ENCODE measurements around the gene COX15. TPM values are rescaled to one million over a fixed set of nuclear protein-coding genes. Genes with fewer than 3 reads are reported as not detected.
"Not testable (repeated sequence)": the region's sequence is repeated elsewhere in the genome, so short reads cannot be mapped to it uniquely, and the experiment has no call there.

COX15 gene
- total and polyA plus RNA-seq, 2 donors (not counting 1 experiment from before 2014, with no cell fraction given), result 13.9 to 39.5 TPM

- no peaks in the 10 kb centered on the region for H3K27me3 Mint-ChIP-seq
- Histone ChIP-seq H2AFZ (ENCODE audit: insufficient read depth, low read depth, low read length, poor library complexity, severe bottlenecking) (no peak overlapping the region), H3K9me3 (ENCODE audit: control extremely low read depth in 1 of 3, control insufficient read depth in 2 of 3, insufficient read depth in 1 of 3, low read length in 2 of 3) (peaks cover 0 to 18% (median 6%) of the 10 kb centered on the region in 3 donors), H3K4me1 (ENCODE audit: control insufficient read depth in 2 of 2, insufficient read depth in 2 of 2, low read length in 2 of 2) (no peaks in the 10 kb centered on the region), H3K27me3 (replicated peaks in 1 of 4; ENCODE audit: control extremely low read depth in 1 of 4, control insufficient read depth in 3 of 4, insufficient read depth in 4 of 4, low read length in 3 of 4) (no peaks in the 10 kb centered on the region), H4K20me1 (ENCODE audit: control insufficient read depth, insufficient read depth, low read length, poor library complexity, severe bottlenecking) (peaks cover 21% of the 10 kb centered on the region), H3K36me3 (replicated peaks in 1 of 2; ENCODE audit: control extremely low read depth in 1 of 2, control insufficient read depth in 1 of 2, extremely low read depth in 1 of 2, insufficient read depth in 2 of 2, low read length in 1 of 2) (peaks cover 26 to 67% of the 10 kb centered on the region in 2 experiments), H3K9ac (ENCODE audit: low read length) (no peak overlapping the region), H3K79me2 (ENCODE audit: control insufficient read depth, insufficient read depth, low read length) (peaks cover 28% of the 10 kb centered on the region), H3K4me2 (replicated peaks; ENCODE audit: low read depth, low read length, poor library complexity, severe bottlenecking) (no peak overlapping the region), H3K27ac (ENCODE audit: low read length in 2 of 2) (no peak overlapping the region), H3K4me3 (ENCODE audit: control extremely low read depth in 1 of 5, extremely low read depth in 1 of 5, insufficient read depth in 1 of 5, low read depth in 2 of 5, low read length in 4 of 5) (no peak overlapping the region)
- H3K4me1 Mint-ChIP-seq, result peaks cover 7% of the 10 kb centered on the region
- ChIA-PET POLR2A (no interaction called here), CTCF (interaction anchor here (1.5 kb wide), 1 partner anchor 304 kb away, joined by 3 read pairs; no protein-coding TSS in a partner anchor)
- no peak overlapping the region for H3K4me3 Mint-ChIP-seq
- H3K9me3 Mint-ChIP-seq (ENCODE audit: insufficient read depth), result peaks cover 7% of the 10 kb centered on the region
- intact Hi-C loops (cut with micrococcal nuclease), result no loop called here
- ATAC-seq (ENCODE audit: low read depth) (no peak), DNase-seq (no peak)
- no peak overlapping the region for H3K27ac Mint-ChIP-seq
- WGBS (ENCODE audit: insufficient coverage), result no CpG with 5 or more reads among the region's 2 CpGs
- no peak for TF ChIP-seq EZH2 (IDR thresholded peaks at IDR 0.05; ENCODE audit: borderline replicate concordance, insufficient read depth, low read depth, low read length, poor library complexity, severe bottlenecking)
- TF ChIP-seq, protein P1, sequence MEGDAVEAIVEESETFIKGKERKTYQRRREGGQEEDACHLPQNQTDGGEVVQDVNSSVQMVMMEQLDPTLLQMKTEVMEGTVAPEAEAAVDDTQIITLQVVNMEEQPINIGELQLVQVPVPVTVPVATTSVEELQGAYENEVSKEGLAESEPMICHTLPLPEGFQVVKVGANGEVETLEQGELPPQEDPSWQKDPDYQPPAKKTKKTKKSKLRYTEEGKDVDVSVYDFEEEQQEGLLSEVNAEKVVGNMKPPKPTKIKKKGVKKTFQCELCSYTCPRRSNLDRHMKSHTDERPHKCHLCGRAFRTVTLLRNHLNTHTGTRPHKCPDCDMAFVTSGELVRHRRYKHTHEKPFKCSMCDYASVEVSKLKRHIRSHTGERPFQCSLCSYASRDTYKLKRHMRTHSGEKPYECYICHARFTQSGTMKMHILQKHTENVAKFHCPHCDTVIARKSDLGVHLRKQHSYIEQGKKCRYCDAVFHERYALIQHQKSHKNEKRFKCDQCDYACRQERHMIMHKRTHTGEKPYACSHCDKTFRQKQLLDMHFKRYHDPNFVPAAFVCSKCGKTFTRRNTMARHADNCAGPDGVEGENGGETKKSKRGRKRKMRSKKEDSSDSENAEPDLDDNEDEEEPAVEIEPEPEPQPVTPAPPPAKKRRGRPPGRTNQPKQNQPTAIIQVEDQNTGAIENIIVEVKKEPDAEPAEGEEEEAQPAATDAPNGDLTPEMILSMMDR (IDR thresholded peaks at IDR 0.05), result no peak
Observed at GRCh38 chr10:99740260-99740659, 8.3 kb upstream of the COX15 start.

GRCh38 chr10:99734111-99734510 lies 2.2 kb upstream of the COX15 start:
- CTCF ChIA-PET, result interaction anchor here (0.6 to 0.7 kb wide), 2 partner anchors 114 to 789 kb away, joined by 4 to 6 read pairs; partner anchors contain the start of gene SLC25A28
- not testable (repeated sequence) for H3K9me3 ChIP-seq (ENCODE audit: control extremely low read depth in 1 of 3, control insufficient read depth in 2 of 3, insufficient read depth in 1 of 3, low read length in 2 of 3)

More at GRCh38 chr10:99734111-99734510, 2.2 kb upstream of the COX15 start:
- POLR2A ChIA-PET; H4K20me1 ChIP-seq (ENCODE audit: control insufficient read depth, insufficient read depth, low read length, poor library complexity, severe bottlenecking); H3K27ac Mint-ChIP-seq; H3K4me3 Mint-ChIP-seq; H3K9me3 Mint-ChIP-seq (ENCODE audit: insufficient read depth); H2AFZ ChIP-seq (ENCODE audit: insufficient read depth, low read depth, low read length, poor library complexity, severe bottlenecking); H3K27me3 ChIP-seq (replicated peaks in 1 of 4; ENCODE audit: control extremely low read depth in 1 of 4, control insufficient read depth in 3 of 4, insufficient read depth in 4 of 4, low read length in 3 of 4); ATAC-seq (ENCODE audit: low read depth); H3K9ac ChIP-seq (ENCODE audit: low read length); H3K27me3 Mint-ChIP-seq; H3K27ac ChIP-seq (ENCODE audit: low read length in 2 of 2); DNase-seq; H3K4me3 ChIP-seq (ENCODE audit: control extremely low read depth in 1 of 5, extremely low read depth in 1 of 5, insufficient read depth in 1 of 5, low read depth in 2 of 5, low read length in 4 of 5): not testable (repeated sequence)
- Histone ChIP-seq H3K4me2 (replicated peaks; ENCODE audit: low read depth, low read length, poor library complexity, severe bottlenecking) (peak overlapping the region; percentile 44), H3K79me2 (ENCODE audit: control insufficient read depth, insufficient read depth, low read length) (peaks cover 64% of the 10 kb centered on the region), H3K36me3 (replicated peaks in 1 of 2; ENCODE audit: control extremely low read depth in 1 of 2, control insufficient read depth in 1 of 2, extremely low read depth in 1 of 2, insufficient read depth in 2 of 2, low read length in 1 of 2) (peaks cover 8 to 13% of the 10 kb centered on the region in 2 experiments), H3K4me1 (ENCODE audit: control insufficient read depth in 2 of 2, insufficient read depth in 2 of 2, low read length in 2 of 2) (peaks cover 13 to 24% of the 10 kb centered on the region in 2 donors)
- no CpG with 5 or more reads among the region's 10 CpGs for WGBS (ENCODE audit: insufficient coverage)
- peaks cover 34% of the 10 kb centered on the region for H3K4me1 Mint-ChIP-seq
- intact Hi-C loops (cut with micrococcal nuclease), result loop anchor here (5.0 kb wide), 1 partner anchor 1602 kb away; the partner anchor contains the start of gene R3HCC1L
